GM12892 (cell line): ENCODE measurements around the gene HELLS.

ENCODE experiments used
- POLR2A ChIP-seq: IDR thresholded peaks from 2 replicates; pipeline ENCODE4 v1.6.1; 2011; ENCODE audit warnings: low read depth, low read length, control low read depth
- POLR2AphosphoS5 ChIP-seq: IDR thresholded peaks from 2 replicates; pipeline ENCODE4 v1.6.1; 2011; ENCODE audit warnings: low read depth, low read length, control low read depth
- TAF1 ChIP-seq: IDR thresholded peaks from 2 replicates; pipeline ENCODE4 v1.6.1; 2011; ENCODE audit warnings: low read depth, mild to moderate bottlenecking, control low read depth, low read length, borderline replicate concordance

DNA sequence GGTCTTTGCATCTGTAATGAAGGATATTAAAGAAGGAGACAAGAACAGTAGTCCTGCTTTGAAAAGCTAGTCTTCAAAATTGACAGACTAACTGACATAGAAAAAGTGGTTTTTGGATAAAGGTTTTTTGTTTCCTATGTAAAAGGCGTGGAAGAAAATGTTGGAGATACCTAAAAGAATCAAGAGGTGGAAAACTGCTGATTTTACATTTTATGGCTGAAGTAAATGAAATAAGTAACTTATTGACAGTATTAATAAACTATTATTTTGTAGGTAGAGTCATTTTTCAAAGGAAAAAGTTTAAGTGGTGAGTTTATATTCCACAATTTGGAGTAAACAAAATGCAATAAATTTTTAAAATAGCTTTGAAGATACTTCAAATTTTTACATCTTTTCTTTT, 12.6 kb upstream of the HELLS start:
- TF ChIP-seq POLR2A (no peak), POLR2AphosphoS5 (no peak), TAF1 (no peak)
